ENCODE results near the gene ITSN2.

ITSN2 gene

GRCh38 chr2:24174851-24175277, 185.5 kb downstream of the ITSN2 start, which contains the start of gene FAM228A:
TSS of gene FAM228A (plus strand) at chr2:24175053. CDS start at chr2:24175481, 428 bp downstream.
- 96% methylated on average over 46 of the region's 46 CpGs for WGBS, 2 experiments
- H3K4me3 ChIP-seq (ENCODE audit: insufficient read depth, low read depth, low read length), result no peak within 1 kb of the TSS
- no peaks in the 10 kb centered on the region for H3K4me1 ChIP-seq (ENCODE audit: control insufficient read depth, insufficient read depth, low read length)
- H3K27me3 ChIP-seq (ENCODE audit: control insufficient read depth, insufficient read depth, low read length, poor library complexity, severe bottlenecking), result no peaks in the 10 kb centered on the region
- no peaks in the 10 kb centered on the region for H3K9me3 ChIP-seq (ENCODE audit: control insufficient read depth, low read length)
- H3K27ac ChIP-seq (ENCODE audit: insufficient read depth, low read depth, low read length, poor library complexity, severe bottlenecking), result no peak within 1 kb of the TSS
- H3K36me3 ChIP-seq (ENCODE audit: control insufficient read depth, insufficient read depth, low read length), result no peaks in the 10 kb centered on the region

DNA sequence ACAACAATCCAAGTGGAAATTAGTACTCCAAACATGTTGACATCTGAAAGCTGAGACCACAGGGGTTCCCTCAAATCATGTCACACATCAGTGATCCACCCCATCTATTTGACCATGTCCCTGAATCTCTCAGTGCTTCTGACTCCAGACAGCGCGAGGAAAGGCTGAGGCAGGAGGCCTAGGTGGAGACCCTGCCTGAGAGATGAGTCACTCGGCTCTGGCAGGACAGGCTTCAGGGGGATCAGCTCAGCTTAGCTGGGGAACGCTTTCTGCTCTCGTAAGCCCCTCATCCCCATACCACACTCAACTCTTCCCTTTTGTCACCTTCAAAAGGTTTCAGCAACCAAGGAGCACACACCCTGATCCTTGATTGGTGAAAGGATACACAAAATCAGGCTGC, 191.3 kb downstream of the ITSN2 start:
- no peaks in the 10 kb centered on the region for H3K9me3 ChIP-seq (ENCODE audit: control insufficient read depth, low read length)
- H3K36me3 ChIP-seq (ENCODE audit: control insufficient read depth, insufficient read depth, low read length), result no peaks in the 10 kb centered on the region
- 87 to 88% methylated on average over 5 of the region's 5 CpGs for WGBS, 2 experiments
- no peaks in the 10 kb centered on the region for H3K4me1 ChIP-seq (ENCODE audit: control insufficient read depth, insufficient read depth, low read length)
- no peak overlapping the region for H3K27ac ChIP-seq (ENCODE audit: insufficient read depth, low read depth, low read length, poor library complexity, severe bottlenecking)
- no peak overlapping the region for H3K4me3 ChIP-seq (ENCODE audit: insufficient read depth, low read depth, low read length)
- no peaks in the 10 kb centered on the region for H3K27me3 ChIP-seq (ENCODE audit: control insufficient read depth, insufficient read depth, low read length, poor library complexity, severe bottlenecking)

DNA sequence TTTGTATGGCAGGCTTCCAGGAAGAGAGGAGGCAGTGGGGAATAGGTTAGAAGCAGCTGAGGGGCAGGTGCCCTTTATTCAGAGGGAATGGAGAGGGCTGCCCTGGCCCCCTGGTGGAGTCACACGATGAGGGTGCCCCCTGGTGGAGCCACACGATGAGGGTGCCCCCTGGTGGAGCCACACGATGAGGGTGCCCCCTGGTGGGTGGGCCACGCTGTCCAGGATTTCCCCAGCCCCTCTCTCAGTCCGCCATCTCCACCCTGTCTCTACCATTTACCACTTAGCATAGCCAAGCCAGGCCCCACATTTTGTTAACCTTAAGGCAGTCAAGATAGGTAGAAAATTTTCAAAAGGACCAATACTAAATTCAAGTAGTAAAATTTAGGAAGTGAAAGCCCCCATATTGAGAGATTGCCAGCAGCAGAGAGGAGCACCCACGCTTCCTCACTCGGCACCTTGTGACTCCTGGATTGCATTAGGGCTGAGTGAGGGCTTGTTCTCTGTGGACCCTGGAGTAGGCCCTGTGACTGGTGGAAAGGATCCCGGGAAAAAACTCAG, 195.8 kb downstream of the ITSN2 start:
- H3K4me1 ChIP-seq (ENCODE audit: control insufficient read depth, insufficient read depth, low read length), result no peaks in the 10 kb centered on the region
- no peaks in the 10 kb centered on the region for H3K9me3 ChIP-seq (ENCODE audit: control insufficient read depth, low read length)
- no peak overlapping the region for H3K4me3 ChIP-seq (ENCODE audit: insufficient read depth, low read depth, low read length)
- 57 to 63% methylated on average over 8 of the region's 8 CpGs for WGBS, 2 experiments
- no peak overlapping the region for H3K27ac ChIP-seq (ENCODE audit: insufficient read depth, low read depth, low read length, poor library complexity, severe bottlenecking)
- peaks cover 8% of the 10 kb centered on the region for H3K36me3 ChIP-seq (ENCODE audit: control insufficient read depth, insufficient read depth, low read length)
- H3K27me3 ChIP-seq (ENCODE audit: control insufficient read depth, insufficient read depth, low read length, poor library complexity, severe bottlenecking), result no peaks in the 10 kb centered on the region

- no peaks in the 10 kb centered on the region for H3K9me3 ChIP-seq (ENCODE audit: control insufficient read depth, low read length)
- peaks cover 8% of the 10 kb centered on the region for H3K36me3 ChIP-seq (ENCODE audit: control insufficient read depth, insufficient read depth, low read length)
- H3K27ac ChIP-seq (ENCODE audit: insufficient read depth, low read depth, low read length, poor library complexity, severe bottlenecking), result no peak overlapping the region
- no peak overlapping the region for H3K4me3 ChIP-seq (ENCODE audit: insufficient read depth, low read depth, low read length)
- WGBS, 2 experiments, result 90 to 96% methylated on average over 2 of the region's 2 CpGs
- H3K27me3 ChIP-seq (ENCODE audit: control insufficient read depth, insufficient read depth, low read length, poor library complexity, severe bottlenecking), result no peaks in the 10 kb centered on the region
- no peaks in the 10 kb centered on the region for H3K4me1 ChIP-seq (ENCODE audit: control insufficient read depth, insufficient read depth, low read length)
These were observed 196.7 kb downstream of the ITSN2 start for GRCh38 chr2:24163601-24164000.

DNA sequence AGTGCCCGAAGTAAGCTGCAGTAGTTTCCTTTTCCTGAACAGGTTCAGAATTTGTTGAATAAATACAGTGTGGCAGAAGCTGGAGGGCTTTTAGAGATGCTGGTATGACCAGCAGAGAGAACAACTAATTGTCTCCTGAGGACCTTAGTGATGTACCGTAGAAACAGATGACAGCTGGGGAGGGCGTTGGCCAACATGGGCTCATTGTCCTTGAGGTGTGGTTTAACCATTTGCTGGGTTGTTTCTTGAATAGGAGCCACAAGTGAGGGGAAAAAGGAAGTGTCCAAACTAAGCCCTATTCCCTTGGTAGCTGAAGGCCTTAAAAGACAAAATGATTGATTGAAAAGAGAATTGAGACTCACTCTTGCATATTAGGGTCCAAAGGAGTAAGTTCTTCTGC, 197.2 kb downstream of the ITSN2 start:
- Histone ChIP-seq H3K27ac (ENCODE audit: insufficient read depth, low read depth, low read length, poor library complexity, severe bottlenecking) (no peak overlapping the region), H3K36me3 (ENCODE audit: control insufficient read depth, insufficient read depth, low read length) (peaks cover 8% of the 10 kb centered on the region), H3K27me3 (ENCODE audit: control insufficient read depth, insufficient read depth, low read length, poor library complexity, severe bottlenecking) (no peaks in the 10 kb centered on the region), H3K4me1 (ENCODE audit: control insufficient read depth, insufficient read depth, low read length) (no peaks in the 10 kb centered on the region), H3K4me3 (ENCODE audit: insufficient read depth, low read depth, low read length) (no peak overlapping the region), H3K9me3 (ENCODE audit: control insufficient read depth, low read length) (no peaks in the 10 kb centered on the region)
- 93 to 94% methylated on average over 2 of the region's 3 CpGs for WGBS, 2 experiments

GRCh38 chr2:24162494-24162893, 197.8 kb downstream of the ITSN2 start:
- Histone ChIP-seq H3K27me3 (ENCODE audit: control insufficient read depth, insufficient read depth, low read length, poor library complexity, severe bottlenecking) (no peaks in the 10 kb centered on the region), H3K27ac (ENCODE audit: insufficient read depth, low read depth, low read length, poor library complexity, severe bottlenecking) (no peak overlapping the region), H3K4me1 (ENCODE audit: control insufficient read depth, insufficient read depth, low read length) (no peaks in the 10 kb centered on the region), H3K4me3 (ENCODE audit: insufficient read depth, low read depth, low read length) (no peak overlapping the region), H3K36me3 (ENCODE audit: control insufficient read depth, insufficient read depth, low read length) (peaks cover 8% of the 10 kb centered on the region), H3K9me3 (ENCODE audit: control insufficient read depth, low read length) (no peaks in the 10 kb centered on the region)
- WGBS, 2 experiments, result 100% methylated on average over 1 of the region's 1 CpG; no CpG with 5 or more reads in 1 of the 2 experiments

GRCh38 chr2:24160761-24161160, 199.6 kb downstream of the ITSN2 start:
- H3K27me3 ChIP-seq (ENCODE audit: control insufficient read depth, insufficient read depth, low read length, poor library complexity, severe bottlenecking), result no peaks in the 10 kb centered on the region
- no peak overlapping the region for H3K4me3 ChIP-seq (ENCODE audit: insufficient read depth, low read depth, low read length)
- no peak overlapping the region for H3K27ac ChIP-seq (ENCODE audit: insufficient read depth, low read depth, low read length, poor library complexity, severe bottlenecking)
- peaks cover 8% of the 10 kb centered on the region for H3K36me3 ChIP-seq (ENCODE audit: control insufficient read depth, insufficient read depth, low read length)
- H3K4me1 ChIP-seq (ENCODE audit: control insufficient read depth, insufficient read depth, low read length), result no peaks in the 10 kb centered on the region
- no peaks in the 10 kb centered on the region for H3K9me3 ChIP-seq (ENCODE audit: control insufficient read depth, low read length)

DNA sequence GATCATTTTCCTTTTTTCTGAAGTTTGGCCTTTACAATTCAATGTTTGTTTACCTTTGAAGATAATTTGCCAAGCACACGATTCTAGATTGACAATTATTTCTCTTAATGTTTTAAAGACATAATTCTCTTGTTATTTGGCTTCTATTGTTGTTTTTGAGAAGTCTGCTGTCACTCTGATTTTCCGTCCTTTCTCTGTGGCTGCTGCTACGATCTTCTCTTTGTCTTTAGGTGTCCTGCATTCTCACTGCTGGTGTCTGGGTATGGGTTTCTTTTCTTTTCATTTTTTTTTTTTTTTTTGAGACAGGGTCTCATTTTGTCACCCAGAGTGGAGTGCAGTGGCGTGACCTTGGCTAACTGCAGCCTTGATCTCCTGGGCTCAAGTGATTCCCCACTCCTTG, 200.6 kb downstream of the ITSN2 start:
- 93 to 98% methylated on average over 3 to 4 of the region's 4 CpGs for WGBS, 2 experiments
- H3K4me1 ChIP-seq (ENCODE audit: control insufficient read depth, insufficient read depth, low read length), result no peaks in the 10 kb centered on the region
- no peaks in the 10 kb centered on the region for H3K27me3 ChIP-seq (ENCODE audit: control insufficient read depth, insufficient read depth, low read length, poor library complexity, severe bottlenecking)
- H3K9me3 ChIP-seq (ENCODE audit: control insufficient read depth, low read length), result no peaks in the 10 kb centered on the region
- no peak overlapping the region for H3K27ac ChIP-seq (ENCODE audit: insufficient read depth, low read depth, low read length, poor library complexity, severe bottlenecking)
- H3K4me3 ChIP-seq (ENCODE audit: insufficient read depth, low read depth, low read length), result no peak overlapping the region
- peaks cover 8% of the 10 kb centered on the region for H3K36me3 ChIP-seq (ENCODE audit: control insufficient read depth, insufficient read depth, low read length)

DNA sequence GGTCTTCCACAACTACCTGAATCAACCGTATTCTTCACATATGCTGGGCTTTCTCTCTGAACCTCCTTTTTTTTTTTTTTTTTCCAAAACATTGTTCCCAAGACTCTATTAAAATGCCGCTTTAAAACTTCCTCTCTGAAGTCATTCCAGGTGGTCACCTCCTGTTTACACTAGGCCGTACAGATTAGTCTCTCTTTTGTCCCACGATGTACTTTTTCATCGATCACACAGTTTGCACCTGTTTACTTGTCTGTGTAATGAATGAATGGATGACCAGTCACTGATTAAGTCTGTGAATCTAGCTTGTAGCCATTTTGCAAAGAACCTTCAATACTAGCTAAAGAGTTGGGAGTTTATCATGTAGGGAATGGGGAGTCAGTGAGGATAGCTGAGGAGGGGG, 202.2 kb downstream of the ITSN2 start:
- no peak overlapping the region for H3K27ac ChIP-seq (ENCODE audit: insufficient read depth, low read depth, low read length, poor library complexity, severe bottlenecking)
- WGBS, 2 experiments, result 92 to 95% methylated on average over 5 of the region's 5 CpGs
- H3K9me3 ChIP-seq (ENCODE audit: control insufficient read depth, low read length), result no peaks in the 10 kb centered on the region
- peaks cover 8% of the 10 kb centered on the region for H3K36me3 ChIP-seq (ENCODE audit: control insufficient read depth, insufficient read depth, low read length)
- no peaks in the 10 kb centered on the region for H3K27me3 ChIP-seq (ENCODE audit: control insufficient read depth, insufficient read depth, low read length, poor library complexity, severe bottlenecking)
- no peak overlapping the region for H3K4me3 ChIP-seq (ENCODE audit: insufficient read depth, low read depth, low read length)
- H3K4me1 ChIP-seq (ENCODE audit: control insufficient read depth, insufficient read depth, low read length), result no peaks in the 10 kb centered on the region

DNA sequence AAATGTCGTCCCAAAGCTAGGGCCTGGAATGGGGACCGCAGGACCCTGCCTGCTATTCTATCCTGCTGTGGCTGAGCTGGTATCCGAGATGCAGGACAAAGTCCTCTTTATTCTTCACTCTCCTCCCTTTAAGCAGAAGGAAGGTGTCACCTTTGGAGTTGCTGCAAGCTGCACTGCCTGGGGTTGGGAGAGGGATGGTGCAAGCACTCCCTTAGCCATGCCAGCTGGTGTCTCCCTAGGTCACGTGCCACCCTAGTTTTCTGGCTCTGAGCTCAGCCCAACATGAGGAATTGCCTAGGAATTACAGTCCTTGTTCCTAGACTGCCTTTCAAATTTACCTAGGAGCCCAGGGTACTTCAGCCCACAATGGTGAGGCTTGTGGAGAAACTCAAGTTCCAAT, 206.9 kb downstream of the ITSN2 start:
- whole genome bisulfite sequencing, 2 experiments, result 83 to 91% methylated on average over 4 of the region's 4 CpGs
- Histone ChIP-seq H3K4me1 (ENCODE audit: control insufficient read depth, insufficient read depth, low read length) (no peaks in the 10 kb centered on the region), H3K27ac (ENCODE audit: insufficient read depth, low read depth, low read length, poor library complexity, severe bottlenecking) (no peak overlapping the region)

More for the DNA sequence above, 206.9 kb downstream of the ITSN2 start:
- Histone ChIP-seq H3K4me3 (ENCODE audit: insufficient read depth, low read depth, low read length) (no peak overlapping the region), H3K36me3 (ENCODE audit: control insufficient read depth, insufficient read depth, low read length) (no peaks in the 10 kb centered on the region), H3K9me3 (ENCODE audit: control insufficient read depth, low read length) (no peaks in the 10 kb centered on the region), H3K27me3 (ENCODE audit: control insufficient read depth, insufficient read depth, low read length, poor library complexity, severe bottlenecking) (no peaks in the 10 kb centered on the region)
